Astrocyte (in vitro differentiated cells and primary cell): ENCODE results near the gene TEX22.

Experiments
- CTCF ChIP-seq: IDR thresholded peaks from 2 replicates; pipeline ENCODE4 v1.5.1; 2011; ENCODE audit warnings: low read depth, mild to moderate bottlenecking, inconsistent platforms, low read length, moderate library complexity; ENCODE audit not compliant: insufficient read depth
- EZH2 ChIP-seq: IDR thresholded peaks from 2 replicates; pipeline ENCODE4 v1.6.1; 2012; ENCODE audit warnings: mild to moderate bottlenecking, low read length, inconsistent platforms; ENCODE audit not compliant: insufficient read depth

GRCh38 chr14:105422695-105423487 lies 24.6 kb downstream of the TEX22 start:
- TF ChIP-seq CTCF: no peak
- no peak for TF ChIP-seq EZH2
